K562 (cell line): Measurements from ENCODE around the gene AGXT.

Experiments used
- ARNT ChIP-seq, 2 experiments: fragments of 450-650 bp; IDR thresholded peaks; 2 replicates each; pipeline ENCODE4 v1.6.1; 2016; ENCODE audit warnings: mild to moderate bottlenecking in 1 of 2
- CTCF ChIP-seq, 3 experiments: IDR thresholded peaks in 2 of 3; conservative IDR thresholded peaks in 1 of 3; 2 replicates each; pipeline ENCODE4 v1.5.1; 2011 to 2012; ENCODE audit warnings: low read length in 3 of 3, mild to moderate bottlenecking in 3 of 3, control low read depth in 2 of 3, improper control_type of control experiment in 1 of 3, inconsistent platforms in 1 of 3, low read depth in 1 of 3, mixed read lengths in 1 of 3, moderate library complexity in 1 of 3; ENCODE audit not compliant: insufficient read depth in 2 of 3
- EP300 ChIP-seq: IDR thresholded peaks from 2 replicates; pipeline ENCODE4 v1.6.1; 2012; ENCODE audit warnings: low read length, improper control_type of control experiment
- HNRNPLL ChIP-seq: fragments of 200-400 bp; formaldehyde crosslinking; IDR thresholded peaks from 2 replicates; pipeline ENCODE4 v1.6.1; 2017; ENCODE audit warnings: low read length, low read depth, mild to moderate bottlenecking; ENCODE audit not compliant: poor library complexity, severe bottlenecking
- KDM4B ChIP-seq, 2 experiments: fragments of 450-650 bp in 1 of 2; sonication (generic) in 1 of 2; IDR thresholded peaks; 2 replicates each; pipeline ENCODE4 v1.6.1; 2016 to 2017; ENCODE audit warnings: borderline replicate concordance in 2 of 2, antibody characterized with exemption in 1 of 2, low read depth in 1 of 2, mild to moderate bottlenecking in 1 of 2
- MAZ ChIP-seq, 2 experiments: fragments of 450-650 bp in 1 of 2; sonication (generic) in 1 of 2; formaldehyde crosslinking; IDR thresholded peaks in 1 of 2; conservative IDR thresholded peaks in 1 of 2; 2 replicates each; pipeline versions ENCODE4 v1.4.0 to v1.5.0; 2020; ENCODE audit warnings: mild to moderate bottlenecking in 1 of 2, missing genetic modification reagents in 1 of 2
- NRF1 ChIP-seq, 2 experiments: fragments of 450-650 bp; IDR thresholded peaks in 1 of 2; conservative IDR thresholded peaks in 1 of 2; 2 replicates each; pipeline ENCODE4 v1.6.1; 2014; ENCODE audit warnings: mild to moderate bottlenecking in 2 of 2
- POLR2A ChIP-seq: fragments of 450-650 bp; conservative IDR thresholded peaks from 2 replicates; pipeline ENCODE4 v1.6.1; 2016
- TSHZ1 ChIP-seq: fragments of 250-450 bp; sonication (Bioruptor Pico); IDR thresholded peaks from 2 replicates; pipeline ENCODE4 v1.4.0; 2020; ENCODE audit warnings: mild to moderate bottlenecking, moderate library complexity
- USF1 ChIP-seq: sonication (generic); formaldehyde crosslinking; IDR thresholded peaks from 2 replicates; pipeline ENCODE4 v1.9.0; 2022; ENCODE audit warnings: mild to moderate bottlenecking, missing genetic modification reagents
- ZNF324 ChIP-seq: fragments of 250-450 bp; sonication (Bioruptor Pico); IDR thresholded peaks from 2 replicates; pipeline ENCODE4 v1.4.0; 2020; ENCODE audit warnings: mild to moderate bottlenecking
- ZNF592 ChIP-seq: fragments of 450-650 bp; IDR thresholded peaks from 2 replicates; pipeline ENCODE4 v1.6.1; 2017; ENCODE audit warnings: antibody characterized with exemption, mild to moderate bottlenecking

- TF ChIP-seq CTCF (IDR thresholded peaks at IDR 0.05 in 2 of 3, conservative IDR thresholded peaks at IDR 0.05 in 1 of 3; ENCODE audit: insufficient read depth in 2 of 3, low read depth in 1 of 3, low read length in 3 of 3), result no peak
- TF ChIP-seq TSHZ1 (CRISPR knock-in tag), result no peak
- no peak for TF ChIP-seq POLR2A
- no peak for TF ChIP-seq KDM4B (IDR thresholded peaks at IDR 0.05; ENCODE audit: borderline replicate concordance in 2 of 2, low read depth in 1 of 2)
- no peak for TF ChIP-seq MAZ (CRISPR knock-in tag; conservative IDR thresholded peaks at IDR 0.05 in 1 of 2, IDR thresholded peaks at IDR 0.05 in 1 of 2)
- TF ChIP-seq ARNT (IDR thresholded peaks at IDR 0.05), result no peak
- TF ChIP-seq HNRNPLL, result no peak
- no peak for TF ChIP-seq EP300
- no peak for TF ChIP-seq ZNF324
- TF ChIP-seq NRF1 (conservative IDR thresholded peaks at IDR 0.05 in 1 of 2, IDR thresholded peaks at IDR 0.05 in 1 of 2), result no peak
- TF ChIP-seq USF1, result no peak
- no peak for TF ChIP-seq ZNF592
Measured at GRCh38 chr2:240837621-240838020, 31.0 kb upstream of the AGXT start.
